ENCODE data around the gene FBLN1.

FBLN1 gene

GRCh38 chr22:45502215-45503049, at the start of gene FBLN1:
FBLN1 (plus strand) TSS chr22:45502883; CDS start chr22:45502986, 103 bp downstream.
- peak; percentile 30 for TF ChIP-seq CTCF (conservative IDR thresholded peaks at IDR 0.05)
- H3K27ac ChIP-seq = peak within 1 kb of the TSS; percentile 40; the same call in 1 of the 2 replicates

GRCh38 chr22:45453764-45454163, 48.9 kb upstream of the FBLN1 start:
- no peak overlapping the region for H3K27ac ChIP-seq
- no peak for TF ChIP-seq CTCF (conservative IDR thresholded peaks at IDR 0.05)

- no peak for TF ChIP-seq CTCF (conservative IDR thresholded peaks at IDR 0.05)
- H3K27ac ChIP-seq = no peak overlapping the region
Measured at GRCh38 chr22:45454275-45454674, 48.4 kb upstream of the FBLN1 start.

- TF ChIP-seq CTCF (conservative IDR thresholded peaks at IDR 0.05) = no peak
- no peak overlapping the region for H3K27ac ChIP-seq
Measured at GRCh38 chr22:45455212-45455611, 47.5 kb upstream of the FBLN1 start.

- H3K27ac ChIP-seq = no peak overlapping the region
- no peak for TF ChIP-seq CTCF (conservative IDR thresholded peaks at IDR 0.05)
Measured at GRCh38 chr22:45455621-45456020, 47.1 kb upstream of the FBLN1 start.

- no peak for TF ChIP-seq CTCF (conservative IDR thresholded peaks at IDR 0.05)
- no peak overlapping the region for H3K27ac ChIP-seq
Measured at GRCh38 chr22:45456811-45457210, 45.9 kb upstream of the FBLN1 start.

- no peak for TF ChIP-seq CTCF (conservative IDR thresholded peaks at IDR 0.05)
- no peak overlapping the region for H3K27ac ChIP-seq
Measured at GRCh38 chr22:45458532-45458931, 44.2 kb upstream of the FBLN1 start.
